Heart left ventricle (tissue), 13 donors: ENCODE data around the gene MNX1.

Source experiments
- CTCF ChIP-seq, 12 donors: fragments of 200-600 bp; sonication (generic) in 4 of 12; IDR thresholded peaks; one replicate each; pipeline versions ENCODE4 v1.5.0 to v1.8.0; 2018 to 2022; ENCODE audit warnings: antibody characterized with exemption in 12 of 12, mild to moderate bottlenecking in 5 of 12
- POLR2A ChIP-seq, 2 donors: fragments of 450-650 bp; IDR thresholded peaks; one replicate each; pipeline ENCODE4 v1.6.1; 2017; ENCODE audit warnings: antibody characterized with exemption in 2 of 2, mild to moderate bottlenecking in 2 of 2, moderate library complexity in 2 of 2
- donor health status: ischemic (EF 13 %, LVEDD 7.1; RV severe dilation, severe dysfunction).
- donor health status: DM: no; HTN: yes; CAD: no.
- donor health status: DM: no; HTN: no; CAD: no.
- donor health status: ischemic (EF 25% LVEDD 6.9; RV normal size, moderate dysfunction).
- donor health status: ischemic (EF 25% LVEDD 5.7; RV mildly dilated, moderate dysfunction).
- donor health status: ischemic (EF 35%, LVEDD 5.7; RV mildly dilated, moderate dysfunction).
- donor health status: nonischemic (EF 11% LVEDD 7.7; RV severe dilation, severe dysfunction).
- donor health status: DM: yes; HTN: yes; CAD: no.
- donor health status: PGD.
- donor health status: ischemic (EF 29% LVEDD 5.4; RV normal size, mild dysfunction).
- donor health status: nonischemic (EF 23%, LVEDD 6.1; RV moderate dilation, normal function).

GRCh38 chr7:157037028-157037427, 26.6 kb upstream of the MNX1 start:
- TF ChIP-seq CTCF (IDR thresholded peaks at IDR 0.05), result no peak
- TF ChIP-seq POLR2A (IDR thresholded peaks at IDR 0.05), result no peak
